Bone marrow (tissue), 2 donors: ENCODE data around the gene CALHM6.
"Not testable (repeated sequence)": the region's sequence is repeated elsewhere in the genome, so short reads cannot be mapped to it uniquely, and the experiment has no call there.

Experiments
- DNase-seq, 2 donors: peaks; one replicate each; lab custom pipeline; 2025; lab: John Stamatoyannopoulos, UW

Gene CALHM6

DNA sequence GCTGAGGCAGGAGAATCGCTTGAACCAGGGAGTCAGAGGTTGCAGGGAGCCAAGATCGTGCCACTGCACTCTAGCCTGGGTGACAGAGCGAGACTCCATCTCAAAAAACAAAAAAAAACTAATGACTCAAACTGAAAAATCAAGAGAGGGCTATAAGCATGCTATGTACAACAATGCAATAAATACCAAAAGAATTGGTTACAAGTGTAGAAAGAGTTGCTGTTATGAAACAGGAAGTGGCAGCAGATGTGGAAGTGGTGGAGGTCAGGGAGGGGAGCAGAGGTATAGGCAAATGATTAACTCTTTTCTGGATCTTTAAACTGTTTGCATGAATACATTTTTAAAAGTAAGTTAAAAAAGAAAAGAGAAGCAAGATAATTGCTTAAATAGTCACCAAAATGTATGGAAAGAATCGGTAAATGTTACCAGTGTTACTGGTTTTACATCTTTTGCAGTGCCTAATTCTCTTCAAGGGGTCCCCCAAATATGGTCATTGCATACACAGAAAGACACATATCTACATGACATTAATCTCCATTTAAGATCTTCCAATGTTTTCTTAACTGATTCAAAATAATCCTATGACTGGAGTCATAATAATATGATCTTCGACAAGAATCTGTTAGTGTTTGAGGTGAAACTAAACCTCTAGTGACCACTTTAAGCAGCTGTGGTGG lies 15.0 kb downstream of the CALHM6 start:
- peak in 1 of 2 donors; percentile 87 for DNase-seq

GRCh38 chr6:116482780-116483179 lies 21.6 kb downstream of the CALHM6 start:
- DNase-seq, result no peak

DNA sequence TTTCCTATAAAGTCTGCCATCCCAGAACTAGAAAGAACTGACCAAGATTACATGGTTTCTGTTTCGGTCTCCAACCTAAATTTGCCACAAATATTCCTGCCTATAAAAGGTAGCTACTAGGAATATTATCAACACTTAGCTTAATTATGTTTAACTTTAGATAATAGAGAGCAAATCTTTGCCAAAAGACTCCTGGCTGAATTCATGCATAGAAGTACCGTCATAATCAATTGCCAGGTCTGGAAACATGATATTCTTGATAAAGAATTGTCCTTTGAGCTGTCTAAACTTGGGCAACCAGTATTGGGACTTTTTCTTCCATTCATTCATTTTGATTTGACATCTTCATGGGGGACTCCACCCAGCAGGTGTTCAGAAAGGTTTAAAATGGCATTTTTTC lies 22.4 kb downstream of the CALHM6 start:
- no peak for DNase-seq

GRCh38 chr6:116485559-116486184 lies 24.5 kb downstream of the CALHM6 start:
- DNase-seq, result no peak

- no peak for DNase-seq
Measured at GRCh38 chr6:116491610-116492330, 30.6 kb downstream of the CALHM6 start.

GRCh38 chr6:116492331-116493067 lies 31.3 kb downstream of the CALHM6 start:
- DNase-seq, result no peak

DNA sequence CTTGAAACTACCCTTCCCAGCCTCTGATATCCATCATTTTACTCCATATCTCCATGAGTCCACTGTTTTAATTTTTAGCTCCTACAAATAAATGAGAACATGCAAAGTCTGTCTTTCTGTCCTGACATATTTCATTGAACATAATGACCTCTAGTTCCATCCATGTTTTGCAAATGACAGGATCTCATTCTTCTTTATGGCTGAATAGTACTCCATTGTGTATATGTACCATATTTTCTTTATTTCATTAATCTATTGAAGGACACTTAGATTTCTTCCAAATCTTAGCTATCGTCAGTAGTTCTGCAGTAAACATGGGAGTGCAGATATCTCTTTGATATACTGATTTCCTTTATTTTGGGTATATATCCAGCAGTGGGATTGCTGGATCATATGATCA lies 34.0 kb downstream of the CALHM6 start:
- DNase-seq, result not testable (repeated sequence)

DNA sequence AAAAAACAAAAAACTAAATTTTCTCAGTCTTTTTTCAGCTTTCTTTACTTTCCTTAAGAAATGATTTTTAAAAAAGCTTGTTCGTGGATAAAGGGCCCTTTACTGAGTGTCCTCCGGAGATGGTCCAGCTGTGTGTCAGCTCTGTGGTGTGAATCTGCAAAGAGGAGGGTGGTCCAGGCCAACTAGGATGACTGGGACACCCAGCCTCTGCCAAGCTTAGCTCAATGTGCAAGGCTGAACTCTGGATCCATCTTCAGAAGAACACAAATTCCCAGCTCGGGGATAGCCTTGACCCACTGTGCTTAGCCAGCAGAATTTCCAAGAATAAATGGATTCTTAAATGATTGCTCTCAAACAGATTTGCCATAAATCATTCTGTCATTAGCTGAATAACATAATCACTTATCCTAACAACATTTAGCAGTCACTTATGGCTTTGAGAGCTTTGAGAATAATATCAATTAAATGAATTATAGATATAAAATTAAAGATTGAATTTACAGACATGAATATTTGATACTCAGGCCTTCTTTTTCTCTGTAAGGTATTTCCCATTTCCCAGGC lies 36.0 kb downstream of the CALHM6 start:
- DNase-seq, result no peak

- DNase-seq, result no peak
Measured at GRCh38 chr6:116500969-116501433, 39.8 kb downstream of the CALHM6 start.

- no peak for DNase-seq
Measured at GRCh38 chr6:116507324-116507723, 46.1 kb downstream of the CALHM6 start.

DNA sequence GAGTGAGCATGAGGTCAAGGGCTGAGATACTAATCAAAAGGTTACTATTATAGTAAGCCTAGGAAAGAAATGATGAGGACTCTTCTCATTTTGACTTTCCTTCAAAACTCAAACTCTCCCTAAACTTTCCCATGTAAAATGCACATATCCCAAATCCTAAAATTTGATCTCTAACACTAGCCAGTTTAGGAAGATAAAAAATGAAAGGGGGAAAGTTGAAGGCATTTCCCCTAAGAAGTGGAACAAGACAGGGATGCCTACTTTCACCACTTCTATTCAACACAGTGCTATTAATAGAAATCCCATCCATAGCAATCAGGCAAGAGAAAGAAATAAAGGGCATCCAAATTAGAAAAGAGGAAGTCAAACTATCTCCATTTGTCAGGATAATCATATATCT lies 47.4 kb downstream of the CALHM6 start:
- no peak for DNase-seq

- no peak for DNase-seq
Measured at GRCh38 chr6:116511424-116512110, 50.4 kb downstream of the CALHM6 start, which contains the start of gene CALHM5. Gene CALHM5, plus strand, starts transcription at chr6:116511639. Its CDS starts 58 bp downstream, at chr6:116511697.

GRCh38 chr6:116512111-116512559 lies 51.0 kb downstream of the CALHM6 start:
- DNase-seq, result no peak

GRCh38 chr6:116512734-116513133 lies 51.6 kb downstream of the CALHM6 start:
- no peak for DNase-seq
